ENCODE measurements around the gene KDM4B.

The KDM4B gene

GRCh38 chr19:4966591-4966990 lies 2.3 kb upstream of the KDM4B start:
- no peak for TF ChIP-seq EZH2 (IDR thresholded peaks at IDR 0.05; ENCODE audit: borderline replicate concordance, low read depth, low read length, severe bottlenecking)
- TF ChIP-seq, protein P1, sequence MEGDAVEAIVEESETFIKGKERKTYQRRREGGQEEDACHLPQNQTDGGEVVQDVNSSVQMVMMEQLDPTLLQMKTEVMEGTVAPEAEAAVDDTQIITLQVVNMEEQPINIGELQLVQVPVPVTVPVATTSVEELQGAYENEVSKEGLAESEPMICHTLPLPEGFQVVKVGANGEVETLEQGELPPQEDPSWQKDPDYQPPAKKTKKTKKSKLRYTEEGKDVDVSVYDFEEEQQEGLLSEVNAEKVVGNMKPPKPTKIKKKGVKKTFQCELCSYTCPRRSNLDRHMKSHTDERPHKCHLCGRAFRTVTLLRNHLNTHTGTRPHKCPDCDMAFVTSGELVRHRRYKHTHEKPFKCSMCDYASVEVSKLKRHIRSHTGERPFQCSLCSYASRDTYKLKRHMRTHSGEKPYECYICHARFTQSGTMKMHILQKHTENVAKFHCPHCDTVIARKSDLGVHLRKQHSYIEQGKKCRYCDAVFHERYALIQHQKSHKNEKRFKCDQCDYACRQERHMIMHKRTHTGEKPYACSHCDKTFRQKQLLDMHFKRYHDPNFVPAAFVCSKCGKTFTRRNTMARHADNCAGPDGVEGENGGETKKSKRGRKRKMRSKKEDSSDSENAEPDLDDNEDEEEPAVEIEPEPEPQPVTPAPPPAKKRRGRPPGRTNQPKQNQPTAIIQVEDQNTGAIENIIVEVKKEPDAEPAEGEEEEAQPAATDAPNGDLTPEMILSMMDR (IDR thresholded peaks at IDR 0.05; ENCODE audit: borderline replicate concordance, extremely low read depth, low read length, poor library complexity, severe bottlenecking): no peak
- H2AFZ ChIP-seq (ENCODE audit: low read depth, low read length): no peak overlapping the region
- peaks cover 30% of the 10 kb centered on the region for H3K4me1 ChIP-seq (ENCODE audit: insufficient read depth, low read length)
- peaks cover 27% of the 10 kb centered on the region for H3K36me3 ChIP-seq (ENCODE audit: insufficient read depth, low read length)
- H3K79me2 ChIP-seq (ENCODE audit: insufficient read depth, low read length): peaks cover 30% of the 10 kb centered on the region
- H3K27me3 ChIP-seq (ENCODE audit: insufficient read depth, low read length, poor library complexity): no peaks in the 10 kb centered on the region
- no peak overlapping the region; the same call in 1 of the 2 replicates for H3K27ac ChIP-seq (ENCODE audit: low read length)
- DNase-seq (no peak), ATAC-seq (ENCODE audit: insufficient read depth, low read depth) (no peak)
- H3K4me2 ChIP-seq (ENCODE audit: insufficient read depth, low read length): no peak overlapping the region
- peaks cover 29% of the 10 kb centered on the region for H4K20me1 ChIP-seq (ENCODE audit: insufficient read depth, low read length)
- no peak overlapping the region for H3K9ac ChIP-seq (ENCODE audit: low read depth, low read length)
- H3K4me3 ChIP-seq (ENCODE audit: low read depth in 1 of 2, low read length in 2 of 2): no peak overlapping the region
- no peaks in the 10 kb centered on the region for H3K9me3 ChIP-seq (ENCODE audit: insufficient read depth, low read length, severe bottlenecking)

GRCh38 chr19:4967738-4968461 lies 1.0 kb upstream of the KDM4B start:
- peak overlapping the region; percentile 94 for H3K4me2 ChIP-seq (ENCODE audit: insufficient read depth, low read length)
- H3K36me3 ChIP-seq (ENCODE audit: insufficient read depth, low read length): peaks cover 16% of the 10 kb centered on the region
- DNase-seq (no peak), ATAC-seq (ENCODE audit: insufficient read depth, low read depth) (no peak)
- TF ChIP-seq, protein P1 (IDR thresholded peaks at IDR 0.05; ENCODE audit: borderline replicate concordance, extremely low read depth, low read length, poor library complexity, severe bottlenecking): no peak
- TF ChIP-seq EZH2 (IDR thresholded peaks at IDR 0.05; ENCODE audit: borderline replicate concordance, low read depth, low read length, severe bottlenecking): no peak
- H4K20me1 ChIP-seq (ENCODE audit: insufficient read depth, low read length): peaks cover 33% of the 10 kb centered on the region
- H3K27me3 ChIP-seq (ENCODE audit: insufficient read depth, low read length, poor library complexity): no peaks in the 10 kb centered on the region
- H2AFZ ChIP-seq (ENCODE audit: low read depth, low read length): peak overlapping the region; percentile 87
- peak overlapping the region; percentile 30 to 84; a peak in 3 of 4 replicates for H3K4me3 ChIP-seq (ENCODE audit: low read depth in 1 of 2, low read length in 2 of 2)
- peak overlapping the region; percentile 90 for H3K27ac ChIP-seq (ENCODE audit: low read length)
- no peaks in the 10 kb centered on the region for H3K9me3 ChIP-seq (ENCODE audit: insufficient read depth, low read length, severe bottlenecking)
- H3K79me2 ChIP-seq (ENCODE audit: insufficient read depth, low read length): peaks cover 40% of the 10 kb centered on the region
- H3K4me1 ChIP-seq (ENCODE audit: insufficient read depth, low read length): peaks cover 40% of the 10 kb centered on the region
- H3K9ac ChIP-seq (ENCODE audit: low read depth, low read length): peak overlapping the region; percentile 63

DNA sequence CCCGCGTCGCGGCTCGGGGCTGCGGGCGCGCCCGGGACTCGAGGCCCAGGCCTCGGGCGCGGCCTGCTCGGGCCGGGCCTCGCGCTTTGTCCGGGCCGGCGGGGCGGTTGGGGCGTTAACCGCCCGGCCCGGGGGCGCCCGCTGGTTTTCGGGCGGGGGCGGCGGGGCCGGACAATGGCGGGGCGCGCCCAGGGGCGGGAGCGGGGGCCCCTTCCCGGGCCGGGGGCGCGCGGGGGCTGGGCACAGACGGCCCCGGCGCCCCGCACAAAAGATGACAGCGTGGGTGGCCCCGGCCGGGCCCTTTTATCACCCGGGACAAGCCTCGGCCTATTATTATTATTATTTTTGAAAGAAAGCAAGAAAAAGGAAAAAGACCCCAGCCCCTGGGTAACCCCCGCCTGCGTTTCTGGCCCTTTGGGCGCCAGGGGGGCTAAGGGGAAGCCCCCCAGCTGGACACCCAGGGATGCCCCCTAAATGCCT lies 419 bp downstream of the KDM4B start:
- Histone ChIP-seq H3K79me2 (ENCODE audit: insufficient read depth, low read length) (peaks cover 53% of the 10 kb centered on the region), H3K9me3 (ENCODE audit: insufficient read depth, low read length, severe bottlenecking) (no peaks in the 10 kb centered on the region), H3K9ac (ENCODE audit: low read depth, low read length) (peak overlapping the region; percentile 68), H3K4me3 (ENCODE audit: low read depth in 1 of 2, low read length in 2 of 2) (peak overlapping the region; percentile 83 to 96; a peak in 3 of 4 replicates), H3K27me3 (ENCODE audit: insufficient read depth, low read length, poor library complexity) (no peaks in the 10 kb centered on the region), H2AFZ (ENCODE audit: low read depth, low read length) (no peak overlapping the region), H3K4me1 (ENCODE audit: insufficient read depth, low read length) (peaks cover 40% of the 10 kb centered on the region), H3K4me2 (ENCODE audit: insufficient read depth, low read length) (peak overlapping the region; percentile 85), H3K27ac (ENCODE audit: low read length) (peak overlapping the region; percentile 74), H4K20me1 (ENCODE audit: insufficient read depth, low read length) (peaks cover 35% of the 10 kb centered on the region), H3K36me3 (ENCODE audit: insufficient read depth, low read length) (peaks cover 8% of the 10 kb centered on the region)
- TF ChIP-seq, protein P1 (IDR thresholded peaks at IDR 0.05; ENCODE audit: borderline replicate concordance, extremely low read depth, low read length, poor library complexity, severe bottlenecking): no peak
- no peak for TF ChIP-seq EZH2 (IDR thresholded peaks at IDR 0.05; ENCODE audit: borderline replicate concordance, low read depth, low read length, severe bottlenecking)
- no peak for DNase-seq
- ATAC-seq (ENCODE audit: insufficient read depth, low read depth): no peak

Measured in DND-41 (cell line).